Adrenal gland (tissue), 12 donors: ENCODE data around the gene NSUN4. TPM values are rescaled to one million over a fixed set of nuclear protein-coding genes. Genes with fewer than 3 reads are reported as not detected.

Experiments
- DNase-seq, 7 donors: peaks; one replicate each; pipeline ENCODE4 v3.0.0-alpha.2; 2019 to 2020
- H3K27ac ChIP-seq, 5 donors: fragments of 200-600 bp; sonication (generic) in 4 of 5; 1 replicate in 3 of 5; 2 replicates in 2 of 5; pipeline versions ENCODE4 v1.5.1 to v1.8.0; 2016 to 2020; ENCODE audit warnings: mild to moderate bottlenecking in 1 of 5
- H3K27me3 ChIP-seq: fragments of 200-600 bp; 2 replicates; pipeline ENCODE4 v1.8.0; 2021
- H3K36me3 ChIP-seq, 2 donors: fragments of 200-600 bp; replicated peaks in 1 of 2; 1 replicate in 1 of 2; 2 replicates in 1 of 2; pipeline versions ENCODE4 v1.5.1 to v1.8.0; 2018 to 2022
- H3K4me1 ChIP-seq, 2 donors: fragments of 200-600 bp; replicated peaks in 1 of 2; 1 replicate in 1 of 2; 2 replicates in 1 of 2; pipeline versions ENCODE4 v1.5.1 to v1.8.0; 2018 to 2021
- H3K4me3 ChIP-seq, 4 donors: fragments of 200-600 bp; sonication (generic) in 3 of 4; one replicate each; pipeline ENCODE4 v1.5.1; 2016 to 2018
- H3K9me3 ChIP-seq, 3 donors: fragments of 200-600 bp; sonication (generic) in 1 of 3; replicated peaks in 1 of 3; 1 replicate in 2 of 3; 2 replicates in 1 of 3; pipeline versions ENCODE4 v1.5.1 to v1.8.0; 2016 to 2021
- CTCF ChIP-seq, 6 experiments: fragments of 450-650 bp in 4 of 6; fragments of 200-600 bp in 2 of 6; sonication (generic) in 1 of 6; IDR thresholded peaks; 1 replicate in 5 of 6; 2 replicates in 1 of 6; pipeline versions ENCODE4 v1.5.1 to v1.8.0; 2016 to 2021; ENCODE audit warnings: antibody characterized with exemption in 6 of 6, mild to moderate bottlenecking in 2 of 6, moderate library complexity in 1 of 6
- POLR2A ChIP-seq, 2 donors: fragments of 450-650 bp; IDR thresholded peaks; one replicate each; pipeline ENCODE4 v1.6.1; 2017; ENCODE audit warnings: antibody characterized with exemption in 2 of 2, mild to moderate bottlenecking in 2 of 2, moderate library complexity in 1 of 2
- WGBS, 4 donors: extraction: QIAGEN DNeasy Blood & Tissue Kit in 2 of 4; methylation state at CpG; one replicate each; pipeline versions ENCODE4 v1.1.5 to v1.1.7; 2013 to 2017; 5-methylcytosine and 5-hydroxymethylcytosine counted together
- intact Hi-C, 2 donors: fragments of 100-400 bp; cut with DNase I; formaldehyde crosslinking; loops; one replicate each; pipeline versions ENCODE4 v1.14.1 to v1.15.0; 2022 to 2023
- polyA plus RNA-seq, 3 donors: library from polyadenylated mRNA; stranded (reverse); fragments of 200-250 nt in 2 of 3; fragments of 350-450 nt in 1 of 3; fragmentation: Illumina TruSeq in 1 of 3; extraction: RNeasy Lipid Tissue Mini Kit (QIAGEN cat#74804) in 1 of 3; gene quantifications; one replicate each; pipeline ENCODE4 v1.2.3, GENCODE V29; 2013 to 2014
- total RNA-seq, 9 donors: library from RNA; depleted of rRNA in 4 of 9; stranded (reverse); fragments of >200 nt in 4 of 9; fragments of 120-200 nt in 1 of 9; fragmentation: NEBNext Ultra II Directional in 1 of 9; extraction: Animal tissue kit (Norgen Biotek cat#: 25700) in 1 of 9; gene quantifications; one replicate each; pipeline versions ENCODE4 v1.1.0 to v1.2.4, GENCODE V29; 2013 to 2023
- donor health status: healthy with polysubstance abuse.
- donor health status: Bipolar disorder and iron deficiency.
- donor health status: DM: yes; HTN: yes; CAD: no.
- donor health status: DM: no; HTN: no; CAD: no.
- donor health status: DM: no; HTN: no; CAD: no.
- donor health status: DM: yes; HTN: yes; CAD: no.

NSUN4 gene
- total and polyA plus RNA-seq, 12 donors: 13.8 to 46.1 (median 37.2) TPM

- intact Hi-C loops: no loop called here
- no peaks in the 10 kb centered on the region for H3K36me3 ChIP-seq
- H3K9me3 ChIP-seq: no peaks in the 10 kb centered on the region
- no peak overlapping the region for H3K27ac ChIP-seq
- no peak for TF ChIP-seq CTCF (IDR thresholded peaks at IDR 0.05)
- TF ChIP-seq POLR2A (IDR thresholded peaks at IDR 0.05): no peak
- no peaks in the 10 kb centered on the region for H3K27me3 ChIP-seq
- no peak overlapping the region for H3K4me3 ChIP-seq
- DNase-seq: no peak
- H3K4me1 ChIP-seq: no peaks in the 10 kb centered on the region
Observed at GRCh38 chr1:46380508-46380907, 39.9 kb downstream of the NSUN4 start.

DNA sequence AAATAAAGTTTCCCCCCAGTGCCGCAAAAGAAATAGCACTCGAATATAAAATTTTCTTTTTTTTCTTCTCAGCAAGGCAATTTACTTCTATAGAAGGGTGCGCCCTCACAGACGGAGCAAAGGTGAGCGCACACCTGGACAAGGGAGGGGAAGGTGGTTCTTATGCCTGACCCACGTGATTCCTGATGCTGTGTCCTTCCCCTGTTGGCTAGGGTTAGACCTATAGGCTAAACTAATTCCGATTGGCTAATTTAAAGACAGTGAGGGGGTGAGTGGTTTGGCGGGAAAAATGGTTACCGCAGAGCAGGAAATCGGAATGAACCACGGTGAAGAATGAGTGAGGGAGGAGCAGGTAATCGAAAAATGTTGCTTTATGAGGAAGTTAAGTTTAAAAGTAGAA lies 52.9 kb downstream of the NSUN4 start:
- H3K27me3 ChIP-seq: no peaks in the 10 kb centered on the region
- no peak overlapping the region for H3K4me3 ChIP-seq
- WGBS, 4 donors: 84 to 89% (median 86%) methylated on average over 12 of the region's 12 CpGs
- intact Hi-C loops: no loop called here
- no peak for DNase-seq
- TF ChIP-seq POLR2A (IDR thresholded peaks at IDR 0.05) (no peak), CTCF (IDR thresholded peaks at IDR 0.05) (no peak)
- H3K36me3 ChIP-seq: no peaks in the 10 kb centered on the region
- H3K9me3 ChIP-seq: no peaks in the 10 kb centered on the region
- no peak overlapping the region for H3K27ac ChIP-seq
- peaks cover 0 to 17% of the 10 kb centered on the region in 2 donors for H3K4me1 ChIP-seq

GRCh38 chr1:46394108-46394871 lies 53.7 kb downstream of the NSUN4 start, which contains the start of gene FAAH:
Gene FAAH, plus strand, starts transcription at chr1:46394317. Its CDS starts 32 bp downstream, at chr1:46394349.
- Histone ChIP-seq H3K27ac (peak within 1 kb of the TSS in 2 of 5 donors; percentile 26 to 77), H3K27me3 (no peaks in the 10 kb centered on the region), H3K9me3 (no peaks in the 10 kb centered on the region), H3K36me3 (no peaks in the 10 kb centered on the region), H3K4me1 (peaks cover 0 to 17% of the 10 kb centered on the region in 2 donors), H3K4me3 (peak within 1 kb of the TSS in 3 of 4 donors; percentile 33 to 83 (median 56))
- 2 to 8% (median 2%) methylated on average over 8 to 75 of the region's 75 CpGs for WGBS, 4 donors
- peak; percentile 65 to 83 (median 77) for DNase-seq
- intact Hi-C loops: no loop called here
- peak; percentile 47 to 80 for TF ChIP-seq POLR2A (IDR thresholded peaks at IDR 0.05)
- TF ChIP-seq CTCF (IDR thresholded peaks at IDR 0.05): no peak

DNA sequence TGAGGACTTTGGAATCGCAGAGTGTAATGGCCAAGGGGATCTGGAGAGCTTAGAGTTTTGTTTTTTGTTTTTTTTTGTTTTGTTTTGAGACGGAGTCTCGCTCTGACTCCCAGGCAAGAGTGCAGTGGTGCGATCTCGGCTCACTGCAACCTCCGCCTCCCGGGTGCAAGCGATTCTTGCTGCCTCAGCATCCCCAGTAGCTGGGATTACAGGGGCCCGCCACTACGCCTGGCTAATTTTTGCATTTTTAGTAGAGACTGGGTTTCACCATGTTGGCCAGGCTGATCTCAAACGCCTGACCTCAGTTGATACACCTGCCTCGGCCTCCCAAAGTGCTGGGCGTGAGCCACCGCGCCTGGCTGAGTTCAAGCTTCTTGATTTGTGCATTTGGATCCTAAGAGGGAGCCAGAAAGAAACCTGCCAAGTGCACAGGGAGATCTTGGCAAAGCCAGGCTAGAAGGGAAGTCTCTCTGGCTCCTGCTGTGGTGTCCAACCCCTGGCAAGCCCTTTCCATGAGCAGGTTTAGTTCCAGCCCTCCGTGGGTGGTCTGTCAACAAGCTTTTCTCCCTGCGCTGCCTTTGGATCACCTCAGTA lies 54.4 kb downstream of the NSUN4 start:
- no peak for DNase-seq
- TF ChIP-seq CTCF (IDR thresholded peaks at IDR 0.05) (no peak), POLR2A (IDR thresholded peaks at IDR 0.05) (no peak)
- Histone ChIP-seq H3K9me3 (no peaks in the 10 kb centered on the region), H3K27me3 (no peaks in the 10 kb centered on the region), H3K4me3 (peak overlapping the region in 2 of 4 donors; percentile 33 to 83), H3K4me1 (peaks cover 0 to 17% of the 10 kb centered on the region in 2 donors), H3K27ac (no peak overlapping the region), H3K36me3 (no peaks in the 10 kb centered on the region)
- 43 to 55% (median 50%) methylated on average over 14 to 17 of the region's 17 CpGs for WGBS, 4 donors
- intact Hi-C loops: no loop called here
